ENCODE measurements around the gene CYP26B1.

The CYP26B1 gene

DNA sequence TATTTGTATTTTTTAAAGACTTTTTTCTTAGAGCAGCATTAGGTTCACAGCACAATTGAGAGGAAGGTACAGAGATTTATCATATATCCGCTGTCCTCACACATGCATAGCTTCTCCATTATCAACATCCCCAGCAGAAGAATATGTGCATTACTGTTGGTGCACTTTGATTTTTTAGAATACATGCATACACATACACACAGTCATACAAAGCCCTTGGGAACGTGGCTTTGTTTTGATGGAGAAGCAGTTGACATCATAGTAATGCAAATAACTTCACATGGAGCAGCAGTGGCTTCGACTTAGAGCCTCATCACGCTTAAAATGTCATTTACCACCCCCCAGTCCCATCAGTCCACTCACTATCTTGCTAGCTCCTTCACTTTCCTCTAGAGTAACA is 26.5 kb downstream of the CYP26B1 start:
- DNase-seq (ENCODE audit: low read depth): no peak
- TF ChIP-seq, protein P1, sequence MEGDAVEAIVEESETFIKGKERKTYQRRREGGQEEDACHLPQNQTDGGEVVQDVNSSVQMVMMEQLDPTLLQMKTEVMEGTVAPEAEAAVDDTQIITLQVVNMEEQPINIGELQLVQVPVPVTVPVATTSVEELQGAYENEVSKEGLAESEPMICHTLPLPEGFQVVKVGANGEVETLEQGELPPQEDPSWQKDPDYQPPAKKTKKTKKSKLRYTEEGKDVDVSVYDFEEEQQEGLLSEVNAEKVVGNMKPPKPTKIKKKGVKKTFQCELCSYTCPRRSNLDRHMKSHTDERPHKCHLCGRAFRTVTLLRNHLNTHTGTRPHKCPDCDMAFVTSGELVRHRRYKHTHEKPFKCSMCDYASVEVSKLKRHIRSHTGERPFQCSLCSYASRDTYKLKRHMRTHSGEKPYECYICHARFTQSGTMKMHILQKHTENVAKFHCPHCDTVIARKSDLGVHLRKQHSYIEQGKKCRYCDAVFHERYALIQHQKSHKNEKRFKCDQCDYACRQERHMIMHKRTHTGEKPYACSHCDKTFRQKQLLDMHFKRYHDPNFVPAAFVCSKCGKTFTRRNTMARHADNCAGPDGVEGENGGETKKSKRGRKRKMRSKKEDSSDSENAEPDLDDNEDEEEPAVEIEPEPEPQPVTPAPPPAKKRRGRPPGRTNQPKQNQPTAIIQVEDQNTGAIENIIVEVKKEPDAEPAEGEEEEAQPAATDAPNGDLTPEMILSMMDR (conservative IDR thresholded peaks at IDR 0.05; ENCODE audit: low read depth, low read length): no peak
- H3K4me3 ChIP-seq (ENCODE audit: low read depth, low read length): no peak overlapping the region

DNA sequence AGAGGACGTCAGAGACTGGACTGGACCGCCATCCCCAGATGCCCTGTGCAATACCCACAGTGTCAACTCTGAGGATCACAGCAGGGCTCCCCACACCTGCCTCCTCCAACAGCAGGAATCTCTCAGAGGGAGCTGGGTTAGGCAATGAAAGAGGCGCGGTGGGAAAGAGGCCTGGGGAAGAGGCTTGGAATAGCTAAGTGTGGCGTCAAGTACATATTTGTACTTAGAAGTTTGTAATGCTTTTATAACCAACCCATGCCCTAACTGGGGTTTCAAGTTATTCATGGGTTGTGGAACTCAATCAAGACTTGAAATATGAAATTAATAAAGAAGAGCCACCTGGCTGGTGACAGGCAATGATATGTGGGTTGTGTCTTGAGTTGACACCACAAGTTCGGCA is 28.7 kb downstream of the CYP26B1 start:
- TF ChIP-seq, protein P1 (conservative IDR thresholded peaks at IDR 0.05; ENCODE audit: low read depth, low read length): no peak
- H3K4me3 ChIP-seq (ENCODE audit: low read depth, low read length): no peak overlapping the region

DNA sequence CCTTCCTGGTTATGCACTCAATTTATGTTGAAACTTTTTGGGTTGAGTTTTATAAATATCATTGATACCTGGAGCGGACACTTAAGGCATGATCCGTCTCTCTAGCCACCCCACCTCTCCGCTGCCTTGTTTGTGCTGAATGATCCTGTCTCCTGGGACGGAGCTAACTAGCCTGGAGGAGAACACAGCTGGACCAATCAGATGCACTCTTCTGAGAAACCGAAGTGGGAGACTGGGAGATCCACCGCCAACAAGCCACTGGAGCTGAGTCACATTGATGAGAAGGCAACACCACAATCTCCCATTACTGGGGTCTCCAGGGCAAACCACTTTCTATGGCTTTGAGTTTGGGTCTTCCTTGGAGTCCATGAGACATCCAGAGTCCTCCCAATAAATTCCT is 29.3 kb downstream of the CYP26B1 start:
- TF ChIP-seq, protein P1 (conservative IDR thresholded peaks at IDR 0.05; ENCODE audit: low read depth, low read length): no peak
- no peak overlapping the region for H3K4me3 ChIP-seq (ENCODE audit: low read depth, low read length)
- DNase-seq (ENCODE audit: low read depth): no peak

More for the DNA sequence above, 28.7 kb downstream of the CYP26B1 start:
- DNase-seq (ENCODE audit: low read depth): no peak

DNA sequence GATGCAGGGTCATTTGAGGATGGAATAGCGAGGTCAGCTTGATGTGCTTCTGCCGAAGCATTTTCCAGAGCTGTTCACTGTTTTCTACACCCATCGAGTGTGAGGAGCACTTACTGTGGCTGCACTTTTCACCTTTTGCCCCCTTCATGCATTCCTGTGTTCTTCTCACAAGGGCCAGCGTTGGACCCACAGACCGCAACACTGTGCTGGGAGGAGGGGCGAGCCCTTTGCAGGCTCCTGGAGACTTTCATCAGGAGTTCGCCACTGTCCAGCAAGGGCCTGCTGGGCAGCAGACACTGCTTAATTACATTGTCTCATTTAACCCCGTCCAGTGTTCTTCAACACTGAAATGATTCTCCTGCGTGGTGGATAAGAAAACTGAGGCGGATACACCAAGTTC is 29.9 kb downstream of the CYP26B1 start:
- no peak for DNase-seq (ENCODE audit: low read depth)
- no peak overlapping the region for H3K4me3 ChIP-seq (ENCODE audit: low read depth, low read length)
- TF ChIP-seq, protein P1 (conservative IDR thresholded peaks at IDR 0.05; ENCODE audit: low read depth, low read length): no peak

DNA sequence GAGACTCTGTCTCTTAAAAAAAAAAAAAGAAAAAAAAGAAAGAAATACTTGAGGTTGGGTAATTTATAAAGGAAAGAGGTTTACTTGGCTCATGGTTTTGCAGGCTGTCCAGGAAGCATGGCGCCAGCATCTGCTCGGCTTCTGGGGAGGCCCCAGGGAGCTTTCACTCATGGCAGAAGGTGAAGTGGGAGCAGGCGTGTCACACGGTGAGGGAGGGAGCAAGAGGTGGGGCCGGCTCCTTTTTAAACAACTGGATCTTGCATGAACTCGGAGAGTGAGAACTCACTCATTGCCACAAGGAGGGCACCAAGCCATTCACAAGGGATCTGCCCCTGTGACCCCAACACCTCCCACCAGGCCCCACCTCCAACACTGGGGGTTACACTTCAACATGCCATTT is 30.6 kb downstream of the CYP26B1 start:
- DNase-seq (ENCODE audit: low read depth): no peak
- TF ChIP-seq, protein P1 (conservative IDR thresholded peaks at IDR 0.05; ENCODE audit: low read depth, low read length): no peak

DNA sequence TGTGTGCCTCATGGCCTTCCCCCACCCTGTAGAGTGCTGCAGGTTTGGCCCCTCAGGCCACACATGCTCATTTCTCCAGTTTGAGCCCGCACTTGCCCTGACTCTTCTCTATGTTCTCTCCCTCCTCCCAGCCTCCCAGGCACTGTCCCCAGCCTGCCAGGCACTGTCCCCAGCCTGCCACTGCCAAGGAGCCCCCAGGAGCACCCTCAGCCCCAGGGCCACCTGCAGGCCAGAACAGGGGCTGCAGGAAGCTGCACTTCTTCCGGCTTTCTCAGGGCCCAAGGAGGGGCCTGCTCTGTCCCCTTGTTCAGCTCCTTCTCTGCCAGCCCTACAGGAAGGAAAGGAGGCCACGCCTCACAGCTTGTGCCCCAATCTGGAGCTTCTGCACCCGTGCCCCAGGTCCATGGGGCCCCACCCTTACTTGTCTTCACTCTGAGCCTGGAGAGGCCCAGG is 31.6 kb downstream of the CYP26B1 start:
- DNase-seq (ENCODE audit: low read depth): peak; percentile 9
- TF ChIP-seq, protein P1 (conservative IDR thresholded peaks at IDR 0.05; ENCODE audit: low read depth, low read length): peak; percentile 56
- no peak overlapping the region for H3K4me3 ChIP-seq (ENCODE audit: low read depth, low read length)

More for the DNA sequence above, 30.6 kb downstream of the CYP26B1 start:
- no peak overlapping the region for H3K4me3 ChIP-seq (ENCODE audit: low read depth, low read length)

Measured in choroid plexus epithelial cell (primary cell).